ENCODE measurements around the gene CRYZL1. TPM values are rescaled to one million over a fixed set of nuclear protein-coding genes. Genes with fewer than 3 reads are reported as not detected.

Gene CRYZL1
- total RNA-seq, 2 experiments from 2014 or later, result 30.2 to 31.4 TPM

- H3K27ac Mint-ChIP-seq, result no peak overlapping the region
- ChIA-PET CTCF (no interaction called here), POLR2A (no interaction called here)
- H3K36me3 Mint-ChIP-seq (ENCODE audit: low read depth), result no peaks in the 10 kb centered on the region
- no peak overlapping the region for H3K4me3 Mint-ChIP-seq
- peaks cover 8% of the 10 kb centered on the region for H3K27me3 Mint-ChIP-seq (ENCODE audit: low read depth)
- ATAC-seq (no peak), DNase-seq (no peak)
- H3K4me1 Mint-ChIP-seq (ENCODE audit: low read depth), result no peaks in the 10 kb centered on the region
- no peaks in the 10 kb centered on the region for H3K9me3 Mint-ChIP-seq (ENCODE audit: insufficient read depth)
These were observed 17.5 kb upstream of the CRYZL1 start for GRCh38 chr21:33658919-33659567.

GRCh38 chr21:33657124-33657820 lies 15.7 kb upstream of the CRYZL1 start:
- ATAC-seq (no peak), DNase-seq (no peak)
- H3K4me1 Mint-ChIP-seq (ENCODE audit: low read depth), result no peaks in the 10 kb centered on the region
- no peaks in the 10 kb centered on the region for H3K36me3 Mint-ChIP-seq (ENCODE audit: low read depth)
- no peaks in the 10 kb centered on the region for H3K9me3 Mint-ChIP-seq (ENCODE audit: insufficient read depth)
- H3K4me3 Mint-ChIP-seq, result no peak overlapping the region
- H3K27ac Mint-ChIP-seq, result no peak overlapping the region
- ChIA-PET POLR2A (no interaction called here), CTCF (no interaction called here)
- peaks cover 8% of the 10 kb centered on the region for H3K27me3 Mint-ChIP-seq (ENCODE audit: low read depth)

GRCh38 chr21:33655588-33656221 lies 14.2 kb upstream of the CRYZL1 start:
- no peaks in the 10 kb centered on the region for H3K4me1 Mint-ChIP-seq (ENCODE audit: low read depth)
- H3K4me3 Mint-ChIP-seq, result no peak overlapping the region
- no peak overlapping the region for H3K27ac Mint-ChIP-seq
- no peak for ATAC-seq
- no peak for DNase-seq
- H3K27me3 Mint-ChIP-seq (ENCODE audit: low read depth), result peaks cover 10% of the 10 kb centered on the region
- no peaks in the 10 kb centered on the region for H3K9me3 Mint-ChIP-seq (ENCODE audit: insufficient read depth)
- CTCF ChIA-PET, result no interaction called here
- H3K36me3 Mint-ChIP-seq (ENCODE audit: low read depth), result no peaks in the 10 kb centered on the region
- POLR2A ChIA-PET, result no interaction called here

GRCh38 chr21:33654412-33654811 lies 12.9 kb upstream of the CRYZL1 start:
- POLR2A ChIA-PET, result no interaction called here
- no peaks in the 10 kb centered on the region for H3K4me1 Mint-ChIP-seq (ENCODE audit: low read depth)
- H3K9me3 Mint-ChIP-seq (ENCODE audit: insufficient read depth), result no peaks in the 10 kb centered on the region
- no peak overlapping the region for H3K27ac Mint-ChIP-seq
- no peaks in the 10 kb centered on the region for H3K36me3 Mint-ChIP-seq (ENCODE audit: low read depth)
- CTCF ChIA-PET, result no interaction called here
- no peak for DNase-seq
- H3K27me3 Mint-ChIP-seq (ENCODE audit: low read depth), result peaks cover 7% of the 10 kb centered on the region
- H3K4me3 Mint-ChIP-seq, result no peak overlapping the region
- ATAC-seq, result no peak

- POLR2A ChIA-PET, result no interaction called here
- no peaks in the 10 kb centered on the region for H3K4me1 Mint-ChIP-seq (ENCODE audit: low read depth)
- no peak for DNase-seq
These were observed 10.6 kb upstream of the CRYZL1 start for GRCh38 chr21:33651965-33652680.

GRCh38 chr21:33650929-33651509 lies 9.5 kb upstream of the CRYZL1 start:
- ATAC-seq, result no peak
- H3K27ac Mint-ChIP-seq, result no peak overlapping the region
- no peak for DNase-seq
- no peaks in the 10 kb centered on the region for H3K9me3 Mint-ChIP-seq (ENCODE audit: insufficient read depth)
- ChIA-PET POLR2A (no interaction called here), CTCF (interaction anchor here (1.6 kb wide), 1 partner anchor 45 kb away, joined by 4 read pairs; no protein-coding TSS in a partner anchor)
- H3K4me3 Mint-ChIP-seq, result no peak overlapping the region
- peaks cover 6% of the 10 kb centered on the region for H3K27me3 Mint-ChIP-seq (ENCODE audit: low read depth)
- H3K36me3 Mint-ChIP-seq (ENCODE audit: low read depth), result no peaks in the 10 kb centered on the region
- H3K4me1 Mint-ChIP-seq (ENCODE audit: low read depth), result no peaks in the 10 kb centered on the region

More at GRCh38 chr21:33651965-33652680, 10.6 kb upstream of the CRYZL1 start:
- no peak overlapping the region for H3K27ac Mint-ChIP-seq
- CTCF ChIA-PET, result interaction anchor here (1.6 kb wide), 1 partner anchor 46 kb away, joined by 4 read pairs; no protein-coding TSS in a partner anchor
- no peaks in the 10 kb centered on the region for H3K9me3 Mint-ChIP-seq (ENCODE audit: insufficient read depth)
- peaks cover 7% of the 10 kb centered on the region for H3K27me3 Mint-ChIP-seq (ENCODE audit: low read depth)
- H3K36me3 Mint-ChIP-seq (ENCODE audit: low read depth), result no peaks in the 10 kb centered on the region
- H3K4me3 Mint-ChIP-seq, result no peak overlapping the region
- ATAC-seq, result no peak

GRCh38 chr21:33650230-33650629 lies 8.7 kb upstream of the CRYZL1 start:
- peaks cover 6% of the 10 kb centered on the region for H3K27me3 Mint-ChIP-seq (ENCODE audit: low read depth)
- DNase-seq (no peak), ATAC-seq (no peak)
- no peak overlapping the region for H3K27ac Mint-ChIP-seq
- POLR2A ChIA-PET, result no interaction called here
- no peaks in the 10 kb centered on the region for H3K4me1 Mint-ChIP-seq (ENCODE audit: low read depth)
- no peak overlapping the region for H3K4me3 Mint-ChIP-seq
- no peaks in the 10 kb centered on the region for H3K36me3 Mint-ChIP-seq (ENCODE audit: low read depth)
- CTCF ChIA-PET, result interaction anchor here (1.6 kb wide), 1 partner anchor 44 kb away, joined by 4 read pairs; no protein-coding TSS in a partner anchor
- no peaks in the 10 kb centered on the region for H3K9me3 Mint-ChIP-seq (ENCODE audit: insufficient read depth)

GRCh38 chr21:33648555-33648954 lies 7.0 kb upstream of the CRYZL1 start:
- peaks cover 21% of the 10 kb centered on the region for H3K27me3 Mint-ChIP-seq (ENCODE audit: low read depth)
- H3K9me3 Mint-ChIP-seq (ENCODE audit: insufficient read depth), result no peaks in the 10 kb centered on the region
- H3K4me3 Mint-ChIP-seq, result no peak overlapping the region
- no peak overlapping the region for H3K27ac Mint-ChIP-seq
- POLR2A ChIA-PET, result no interaction called here
- DNase-seq (no peak), ATAC-seq (no peak)
- H3K36me3 Mint-ChIP-seq (ENCODE audit: low read depth), result no peaks in the 10 kb centered on the region
- CTCF ChIA-PET, result no interaction called here
- H3K4me1 Mint-ChIP-seq (ENCODE audit: low read depth), result peaks cover under 1% of the 10 kb centered on the region

- H3K27ac Mint-ChIP-seq, result no peak overlapping the region
- ChIA-PET CTCF (no interaction called here), POLR2A (no interaction called here)
- H3K27me3 Mint-ChIP-seq (ENCODE audit: low read depth), result peaks cover 26% of the 10 kb centered on the region
- no peak for ATAC-seq
- no peaks in the 10 kb centered on the region for H3K9me3 Mint-ChIP-seq (ENCODE audit: insufficient read depth)
- no peak overlapping the region for H3K4me3 Mint-ChIP-seq
- no peaks in the 10 kb centered on the region for H3K36me3 Mint-ChIP-seq (ENCODE audit: low read depth)
- H3K4me1 Mint-ChIP-seq (ENCODE audit: low read depth), result peaks cover 6% of the 10 kb centered on the region
- no peak for DNase-seq
These were observed 6.0 kb upstream of the CRYZL1 start for GRCh38 chr21:33647587-33647986.

- H3K36me3 Mint-ChIP-seq (ENCODE audit: low read depth), result no peaks in the 10 kb centered on the region
- H3K4me1 Mint-ChIP-seq (ENCODE audit: low read depth), result peaks cover 9% of the 10 kb centered on the region
- H3K9me3 Mint-ChIP-seq (ENCODE audit: insufficient read depth), result no peaks in the 10 kb centered on the region
- DNase-seq (no peak), ATAC-seq (no peak)
- ChIA-PET CTCF (interaction anchor here (0.8 to 1.4 kb wide), 3 partner anchors 15 to 270 kb away, joined by 3 read pairs; partner anchors contain the start of gene ATP5PO), POLR2A (no interaction called here)
- no peak overlapping the region for H3K4me3 Mint-ChIP-seq
- H3K27me3 Mint-ChIP-seq (ENCODE audit: low read depth), result peaks cover 27% of the 10 kb centered on the region
- no peak overlapping the region for H3K27ac Mint-ChIP-seq
These were observed 4.2 kb upstream of the CRYZL1 start for GRCh38 chr21:33645730-33646129.

- peaks cover 2% of the 10 kb centered on the region for H3K36me3 Mint-ChIP-seq (ENCODE audit: low read depth)
- ATAC-seq, result no peak
- no peak for DNase-seq
- peaks cover 16% of the 10 kb centered on the region for H3K4me1 Mint-ChIP-seq (ENCODE audit: low read depth)
- H3K4me3 Mint-ChIP-seq, result no peak overlapping the region
- H3K9me3 Mint-ChIP-seq (ENCODE audit: insufficient read depth), result no peaks in the 10 kb centered on the region
- POLR2A ChIA-PET, result no interaction called here
- CTCF ChIA-PET, result interaction anchor here (0.9 kb wide), 1 partner anchor 39 kb away, joined by 3 read pairs; no protein-coding TSS in a partner anchor
- H3K27me3 Mint-ChIP-seq (ENCODE audit: low read depth), result peaks cover 27% of the 10 kb centered on the region
- no peak overlapping the region for H3K27ac Mint-ChIP-seq
These were observed 3.0 kb upstream of the CRYZL1 start for GRCh38 chr21:33644383-33645074.

Measured in activated CD8-positive, alpha-beta T cell treated with anti-CD3 and anti-CD28 coated beads, Interleukin-2, amount 10 ng/mL, durations not matched to agents 7 days and 5 days (primary cell).